SH-SY5Y (cell line): Measurements from ENCODE around the gene ZFP57.

Experiments
- GATA2 ChIP-seq: IDR thresholded peaks from 2 replicates; pipeline ENCODE4 v1.6.1; 2011; ENCODE audit warnings: mild to moderate bottlenecking, low read depth, low read length
- GATA3 ChIP-seq: IDR thresholded peaks from 2 replicates; pipeline ENCODE4 v1.6.1; 2011; ENCODE audit warnings: low read depth, mild to moderate bottlenecking, low read length, moderate library complexity

DNA sequence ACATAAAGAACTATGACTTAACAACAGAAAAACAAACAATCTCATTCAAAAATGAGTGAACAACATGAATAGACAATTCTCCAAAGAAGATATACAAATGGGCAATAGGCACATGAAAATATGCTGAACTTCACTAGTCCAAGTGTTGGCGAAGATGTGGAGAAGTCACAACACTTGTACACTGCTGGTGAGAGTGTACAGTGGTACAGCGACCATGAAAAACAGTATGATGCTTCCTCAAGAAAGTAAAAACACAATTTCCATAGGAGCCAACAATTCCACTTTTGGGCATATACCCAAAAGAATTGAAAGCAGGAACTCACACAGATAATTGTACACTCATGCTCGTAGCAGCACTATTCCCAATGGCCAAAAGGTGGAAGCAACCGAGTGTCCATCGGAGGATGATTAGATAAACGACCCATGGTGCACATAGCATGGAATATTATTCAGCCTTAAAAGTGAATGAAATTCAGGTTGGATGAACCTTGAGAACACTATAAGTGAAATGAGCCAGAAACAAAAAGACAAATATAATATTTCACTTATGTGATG is 48.9 kb upstream of the ZFP57 start:
- TF ChIP-seq GATA2 (no peak), GATA3 (no peak)
